ENCODE results near the gene DNER. TPM values are rescaled to one million over a fixed set of nuclear protein-coding genes. Genes with fewer than 3 reads are reported as not detected.

DNER gene
- total RNA-seq, 4 donors from 2014 or later: 1.9 to 24.7 (median 4.9) TPM

DNA sequence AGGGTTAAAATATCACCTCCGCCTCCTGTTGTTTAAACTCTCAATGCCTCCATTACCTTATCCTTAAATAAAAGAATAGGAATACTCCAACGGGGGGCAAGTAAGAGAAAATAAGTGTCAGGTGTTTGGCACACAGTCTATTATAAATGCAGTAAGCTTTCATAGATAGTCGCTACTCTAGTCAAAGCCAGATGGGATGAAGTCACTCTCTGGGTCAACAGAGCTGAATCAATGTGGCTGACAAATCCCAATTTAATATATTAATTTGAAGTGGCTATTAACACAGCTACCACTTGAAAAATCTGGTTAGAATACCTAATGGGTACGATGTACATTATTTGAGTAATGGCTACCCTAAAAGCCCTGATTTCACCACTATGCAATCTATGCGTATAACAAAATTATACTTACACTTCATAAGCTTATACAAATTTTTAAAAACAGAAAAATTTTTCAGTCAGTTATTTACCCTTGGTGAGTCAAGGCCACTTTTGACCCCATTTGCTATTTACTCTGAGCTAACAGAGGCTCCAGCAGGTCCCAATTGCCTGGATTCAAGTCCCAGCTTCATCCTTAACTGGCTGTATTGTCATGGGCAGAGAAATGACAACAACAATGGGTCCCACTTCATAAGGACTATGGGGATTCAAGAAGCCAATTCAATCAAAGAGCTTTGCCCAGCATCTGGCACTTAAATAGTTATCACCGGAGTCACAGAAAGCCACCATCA, 275.8 kb downstream of the DNER start:
- H3K4me1 ChIP-seq: peaks cover 0 to 3% of the 10 kb centered on the region in 2 donors
- intact Hi-C loops (cut with DNase I; ENCODE audit: low total_unique reads): loop anchor here (10.0 kb wide), 1 partner anchor 1134 kb away; no protein-coding TSS in a partner anchor
- H3K36me3 ChIP-seq: no peaks in the 10 kb centered on the region
- no peaks in the 10 kb centered on the region for H3K27me3 ChIP-seq
- no peak overlapping the region for H3K4me3 ChIP-seq
- no peak overlapping the region for H3K27ac ChIP-seq
- no peak for TF ChIP-seq POLR2A (IDR thresholded peaks at IDR 0.05)
- TF ChIP-seq, protein P1, sequence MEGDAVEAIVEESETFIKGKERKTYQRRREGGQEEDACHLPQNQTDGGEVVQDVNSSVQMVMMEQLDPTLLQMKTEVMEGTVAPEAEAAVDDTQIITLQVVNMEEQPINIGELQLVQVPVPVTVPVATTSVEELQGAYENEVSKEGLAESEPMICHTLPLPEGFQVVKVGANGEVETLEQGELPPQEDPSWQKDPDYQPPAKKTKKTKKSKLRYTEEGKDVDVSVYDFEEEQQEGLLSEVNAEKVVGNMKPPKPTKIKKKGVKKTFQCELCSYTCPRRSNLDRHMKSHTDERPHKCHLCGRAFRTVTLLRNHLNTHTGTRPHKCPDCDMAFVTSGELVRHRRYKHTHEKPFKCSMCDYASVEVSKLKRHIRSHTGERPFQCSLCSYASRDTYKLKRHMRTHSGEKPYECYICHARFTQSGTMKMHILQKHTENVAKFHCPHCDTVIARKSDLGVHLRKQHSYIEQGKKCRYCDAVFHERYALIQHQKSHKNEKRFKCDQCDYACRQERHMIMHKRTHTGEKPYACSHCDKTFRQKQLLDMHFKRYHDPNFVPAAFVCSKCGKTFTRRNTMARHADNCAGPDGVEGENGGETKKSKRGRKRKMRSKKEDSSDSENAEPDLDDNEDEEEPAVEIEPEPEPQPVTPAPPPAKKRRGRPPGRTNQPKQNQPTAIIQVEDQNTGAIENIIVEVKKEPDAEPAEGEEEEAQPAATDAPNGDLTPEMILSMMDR (IDR thresholded peaks at IDR 0.05): no peak
- no peak for DNase-seq
- H3K9me3 ChIP-seq: no peaks in the 10 kb centered on the region

DNA sequence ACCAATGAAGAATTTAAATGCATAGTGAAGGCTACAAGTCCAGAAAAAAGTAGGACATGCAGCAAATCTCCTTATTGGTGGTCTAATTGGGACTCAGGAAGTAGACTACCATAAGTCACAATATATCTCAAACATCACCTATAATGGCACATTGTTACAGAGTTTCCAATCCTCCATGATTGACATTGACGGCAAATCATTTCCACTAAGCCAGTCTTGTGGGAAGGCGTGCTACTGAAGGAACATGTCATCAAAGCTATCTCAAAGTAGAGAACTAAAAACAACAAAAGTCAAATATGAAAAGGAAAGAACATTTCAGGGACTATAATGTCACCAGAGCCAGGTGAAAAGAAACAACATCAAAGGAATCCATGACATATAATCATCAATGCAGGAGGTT, 276.9 kb downstream of the DNER start:
- TF ChIP-seq, protein P1 (IDR thresholded peaks at IDR 0.05): no peak
- TF ChIP-seq POLR2A (IDR thresholded peaks at IDR 0.05): no peak
- H3K4me1 ChIP-seq: no peaks in the 10 kb centered on the region
- H3K27ac ChIP-seq: no peak overlapping the region
- DNase-seq: no peak
- no peaks in the 10 kb centered on the region for H3K27me3 ChIP-seq
- H3K36me3 ChIP-seq: no peaks in the 10 kb centered on the region
- intact Hi-C loops (cut with DNase I; ENCODE audit: low total_unique reads): loop anchor here (10.0 kb wide), 1 partner anchor 1133 kb away; no protein-coding TSS in a partner anchor
- no peaks in the 10 kb centered on the region for H3K9me3 ChIP-seq
- no peak overlapping the region for H3K4me3 ChIP-seq

DNA sequence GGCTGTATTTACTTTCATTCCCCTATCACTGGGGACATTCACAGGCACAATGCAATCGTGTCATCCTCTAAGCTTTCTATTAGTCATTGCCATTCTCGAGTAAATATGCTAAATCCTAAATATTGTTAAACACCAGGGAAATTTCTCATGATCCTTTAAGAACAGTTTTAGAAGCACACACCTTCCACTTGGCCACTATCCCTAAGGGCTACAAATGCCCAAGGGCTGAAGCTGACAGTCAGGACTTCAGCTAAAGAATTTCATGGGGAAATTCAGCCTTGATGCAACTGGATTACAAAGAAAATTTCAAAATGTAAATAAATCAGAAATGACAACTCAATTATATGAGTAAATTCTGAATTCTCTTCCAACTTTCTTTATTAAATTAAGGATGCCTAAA, 280.2 kb downstream of the DNER start:
- intact Hi-C loops (cut with DNase I; ENCODE audit: low total_unique reads): loop anchor here (10.0 kb wide), 1 partner anchor 1129 kb away; no protein-coding TSS in a partner anchor
- TF ChIP-seq, protein P1 (IDR thresholded peaks at IDR 0.05): no peak
- TF ChIP-seq POLR2A (IDR thresholded peaks at IDR 0.05): no peak
- H3K9me3 ChIP-seq: no peaks in the 10 kb centered on the region
- no peak overlapping the region for H3K27ac ChIP-seq
- H3K4me3 ChIP-seq: no peak overlapping the region
- DNase-seq: no peak
- no peaks in the 10 kb centered on the region for H3K36me3 ChIP-seq
- H3K27me3 ChIP-seq: no peaks in the 10 kb centered on the region
- no peaks in the 10 kb centered on the region for H3K4me1 ChIP-seq

DNA sequence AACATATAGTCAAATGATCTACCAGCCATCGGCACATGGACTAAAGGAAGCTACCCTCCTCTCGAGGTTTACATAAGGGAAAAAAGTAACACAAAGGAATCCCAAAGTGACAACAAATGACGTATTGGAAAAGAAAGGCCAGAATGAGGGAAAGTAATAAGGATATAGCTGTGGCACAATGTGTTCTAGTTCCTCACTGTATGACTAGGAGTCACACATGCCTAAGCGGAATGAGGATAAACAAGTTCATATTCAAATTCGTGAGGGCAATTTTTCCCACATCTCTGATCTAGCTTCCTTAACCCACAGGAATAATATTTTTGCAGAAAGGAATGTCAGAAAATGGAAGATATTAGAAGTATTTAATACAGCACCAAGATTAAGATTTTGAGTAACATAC, 281.0 kb downstream of the DNER start:
- H3K36me3 ChIP-seq: no peaks in the 10 kb centered on the region
- no peaks in the 10 kb centered on the region for H3K9me3 ChIP-seq
- no peaks in the 10 kb centered on the region for H3K27me3 ChIP-seq
- no peak overlapping the region for H3K4me3 ChIP-seq
- H3K27ac ChIP-seq: no peak overlapping the region
- no peaks in the 10 kb centered on the region for H3K4me1 ChIP-seq
- no peak for DNase-seq
- intact Hi-C loops (cut with DNase I; ENCODE audit: low total_unique reads): loop anchor here (10.0 kb wide), 1 partner anchor 1129 kb away; no protein-coding TSS in a partner anchor
- TF ChIP-seq, protein P1 (IDR thresholded peaks at IDR 0.05): no peak
- no peak for TF ChIP-seq POLR2A (IDR thresholded peaks at IDR 0.05)

DNA sequence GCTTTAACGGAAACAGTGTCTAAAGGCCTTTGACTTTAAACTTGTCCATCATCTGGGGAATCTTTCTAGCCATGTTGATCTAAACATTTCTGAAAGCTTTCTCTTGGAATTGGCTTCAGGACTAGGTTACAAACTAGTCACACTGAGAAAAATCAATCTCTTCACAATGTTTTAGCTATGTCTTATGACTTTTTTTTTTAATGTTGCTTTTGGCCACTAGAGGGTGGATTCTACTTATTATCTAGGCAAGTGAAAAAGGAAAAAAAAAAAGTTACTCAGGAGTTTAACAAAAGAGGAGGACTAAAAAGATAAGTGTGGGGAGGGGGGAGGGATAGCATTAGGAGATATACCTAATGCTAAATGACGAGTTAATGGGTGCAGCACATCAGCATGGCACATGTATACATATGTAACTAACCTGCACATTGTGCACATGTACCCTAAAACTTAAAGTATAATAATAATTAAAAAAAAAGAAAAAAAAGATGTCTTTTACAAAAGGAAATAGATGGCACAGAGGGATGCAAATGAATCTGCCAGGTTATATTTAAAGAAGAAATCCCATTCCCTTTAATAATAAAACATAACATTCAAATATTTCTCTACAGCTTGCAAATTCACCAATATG, 282.9 kb downstream of the DNER start:
- no peak for TF ChIP-seq POLR2A (IDR thresholded peaks at IDR 0.05)
- TF ChIP-seq, protein P1 (IDR thresholded peaks at IDR 0.05): peak; percentile 36 to 59 (median 49)
- intact Hi-C loops (cut with DNase I; ENCODE audit: low total_unique reads): loop anchor here (10.0 kb wide), 1 partner anchor 1127 kb away; no protein-coding TSS in a partner anchor
- Histone ChIP-seq H3K27ac (peak overlapping the region; percentile 27 to 65), H3K4me3 (no peak overlapping the region), H3K36me3 (no peaks in the 10 kb centered on the region), H3K4me1 (no peaks in the 10 kb centered on the region), H3K9me3 (no peaks in the 10 kb centered on the region), H3K27me3 (no peaks in the 10 kb centered on the region)
- no peak for DNase-seq
